ENCODE data around the gene JDP2. TPM values are rescaled to one million over a fixed set of nuclear protein-coding genes. Genes with fewer than 3 reads are reported as not detected.

JDP2 gene
- polyA plus RNA-seq, 1 donor, result 45.3 TPM

GRCh38 chr14:75484711-75485429 is 57.0 kb downstream of the JDP2 start:
- DNase-seq (ENCODE audit: low read depth), result no peak

DNA sequence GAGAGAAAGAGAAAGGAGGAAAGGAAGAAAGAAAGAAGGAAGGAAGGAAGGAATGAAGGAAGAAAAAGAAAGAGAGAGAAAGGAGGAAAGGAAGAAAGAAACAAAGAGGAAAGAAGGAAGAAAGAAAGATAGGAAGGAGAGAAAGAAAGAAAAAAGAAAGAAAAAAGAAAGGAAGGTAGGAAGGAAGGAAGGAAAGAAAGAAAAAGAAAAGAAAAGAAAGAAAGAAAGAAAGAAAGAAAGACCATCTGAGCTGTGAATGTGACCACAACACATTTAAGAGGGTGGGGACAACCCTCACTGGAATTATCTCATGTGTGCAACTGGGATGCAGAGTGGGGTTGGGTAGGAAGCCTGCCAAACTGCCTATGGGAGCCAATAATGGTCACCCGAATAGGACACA is 58.5 kb downstream of the JDP2 start:
- no peak for DNase-seq (ENCODE audit: low read depth)

GRCh38 chr14:75487155-75487671 is 59.4 kb downstream of the JDP2 start:
- no peak for DNase-seq (ENCODE audit: low read depth)

- no peak for DNase-seq (ENCODE audit: low read depth)
Measured at GRCh38 chr14:75489480-75489837, 61.6 kb downstream of the JDP2 start.

DNA sequence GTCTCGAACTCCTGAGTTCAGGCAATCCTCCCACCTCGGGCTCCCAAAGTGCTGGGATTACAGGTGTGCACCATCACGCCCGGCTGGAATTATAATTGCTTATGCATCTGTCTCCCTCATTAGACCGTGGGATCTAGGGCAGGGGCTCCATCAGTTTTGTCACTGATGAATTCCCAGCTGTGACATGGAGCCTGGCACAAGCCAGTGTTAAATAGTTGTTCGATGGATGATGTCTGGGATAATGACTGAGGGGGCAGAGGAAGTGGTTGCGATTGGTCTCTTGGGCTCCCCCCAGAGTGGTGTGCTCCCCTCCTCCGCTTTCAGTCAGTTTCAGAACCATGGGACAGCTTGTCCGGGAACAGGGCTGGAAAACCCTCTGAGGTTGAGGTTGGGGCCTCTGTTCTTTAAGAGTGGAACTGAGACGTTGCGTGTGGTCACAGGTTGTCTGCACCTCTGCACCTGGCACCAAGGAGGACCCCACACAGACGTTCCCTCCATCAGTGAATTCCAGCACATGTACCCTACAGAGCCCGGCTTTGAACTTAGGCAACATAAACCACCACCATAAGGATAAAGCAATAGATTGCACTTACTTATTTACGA is 63.7 kb downstream of the JDP2 start:
- no peak for DNase-seq (ENCODE audit: low read depth)

DNA sequence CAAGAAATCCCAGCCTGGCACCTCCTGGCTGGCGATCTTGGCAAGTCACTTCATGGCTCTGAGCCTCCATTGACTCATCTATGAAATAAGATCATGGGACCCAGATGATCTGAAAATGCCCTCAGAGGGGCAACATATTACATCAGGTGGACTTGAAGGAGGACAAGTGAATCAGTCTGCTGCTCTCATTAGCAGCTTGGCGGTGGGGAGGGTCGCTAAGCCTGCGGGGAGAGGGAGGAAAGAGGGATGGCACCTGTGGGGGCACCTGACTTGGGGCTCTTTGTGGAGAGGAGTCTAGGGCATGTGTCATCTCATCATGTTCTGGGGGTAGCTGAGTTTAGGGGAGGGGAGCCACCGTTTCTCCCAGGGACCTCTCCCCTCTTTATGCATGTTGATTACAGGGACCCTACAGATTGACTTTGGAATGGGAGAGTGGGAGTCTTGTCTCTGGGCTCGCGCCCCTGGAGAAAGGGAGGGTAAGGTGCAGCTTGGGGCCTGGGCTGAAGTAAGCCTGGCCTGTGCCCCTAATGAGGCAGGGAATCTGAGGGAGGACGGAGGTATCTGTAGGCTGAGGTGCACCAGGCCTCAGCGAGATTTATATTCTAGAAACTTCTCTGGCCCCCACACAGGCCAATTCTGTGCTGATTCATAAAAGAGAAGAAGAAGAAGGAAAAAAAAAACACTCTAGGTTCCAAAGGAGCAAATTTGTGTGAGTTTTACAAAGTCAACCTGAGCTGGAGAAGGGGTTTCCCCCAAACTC is 65.2 kb downstream of the JDP2 start:
- no peak for DNase-seq (ENCODE audit: low read depth)

- DNase-seq (ENCODE audit: low read depth), result no peak
Measured at GRCh38 chr14:75493592-75494087, 65.8 kb downstream of the JDP2 start.

DNA sequence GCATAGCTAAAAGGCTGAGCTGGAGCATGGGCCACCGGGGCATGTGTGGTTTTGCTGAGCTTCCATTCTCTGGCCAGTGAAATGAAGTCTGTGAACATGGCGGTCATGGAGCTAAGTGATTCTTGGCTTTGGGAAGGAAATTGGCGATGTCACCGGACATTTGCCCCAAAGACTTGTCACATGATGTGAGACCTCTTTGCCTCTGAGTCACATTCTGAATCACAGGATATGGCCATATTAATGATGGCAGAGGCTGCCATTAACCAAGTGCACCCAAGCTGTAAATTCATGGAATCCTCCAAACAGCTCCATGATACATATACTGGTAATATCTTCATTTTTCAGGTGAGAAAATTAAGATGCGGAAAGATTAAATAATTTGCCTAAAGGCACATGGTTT is 67.1 kb downstream of the JDP2 start:
- DNase-seq (ENCODE audit: low read depth), result no peak

DNA sequence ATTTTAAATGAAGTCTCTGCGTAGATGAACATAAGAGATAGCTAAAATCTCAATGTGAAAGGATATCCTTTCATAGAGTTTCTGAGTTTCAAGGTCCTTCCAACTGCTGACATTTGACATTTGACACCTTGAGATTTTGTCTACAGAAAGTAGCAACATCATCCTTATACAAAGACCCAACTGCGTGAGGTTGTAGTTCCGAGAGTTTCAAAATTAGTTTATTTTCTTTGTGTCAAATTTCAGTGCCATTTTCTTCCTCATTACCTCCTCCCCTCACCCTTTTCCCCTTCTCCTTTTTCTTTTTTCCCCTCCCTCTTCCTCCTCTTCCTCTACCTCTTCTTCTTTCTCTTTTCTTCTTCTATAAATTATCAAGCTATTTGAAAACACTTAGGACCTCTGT is 67.6 kb downstream of the JDP2 start:
- no peak for DNase-seq (ENCODE audit: low read depth)

DNA sequence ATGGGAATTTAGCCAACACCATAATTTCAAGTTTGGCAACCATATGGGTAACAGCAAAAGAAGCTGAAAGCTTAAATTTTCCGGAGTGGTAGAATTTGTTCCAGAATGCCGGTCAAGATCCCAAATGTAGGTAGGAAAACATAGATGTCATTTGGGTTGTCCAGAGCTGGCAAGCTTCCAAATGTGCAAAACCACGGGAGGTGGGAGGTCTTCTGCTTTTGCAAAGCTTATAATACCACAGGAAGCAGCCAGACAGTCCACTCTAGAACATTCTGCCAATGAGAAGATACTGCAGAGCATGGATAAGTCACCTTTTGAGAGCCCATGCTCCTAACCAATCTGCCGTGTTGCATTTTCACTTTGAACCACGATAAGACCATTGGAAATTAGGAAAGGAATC is 68.1 kb downstream of the JDP2 start:
- DNase-seq (ENCODE audit: low read depth), result no peak

DNA sequence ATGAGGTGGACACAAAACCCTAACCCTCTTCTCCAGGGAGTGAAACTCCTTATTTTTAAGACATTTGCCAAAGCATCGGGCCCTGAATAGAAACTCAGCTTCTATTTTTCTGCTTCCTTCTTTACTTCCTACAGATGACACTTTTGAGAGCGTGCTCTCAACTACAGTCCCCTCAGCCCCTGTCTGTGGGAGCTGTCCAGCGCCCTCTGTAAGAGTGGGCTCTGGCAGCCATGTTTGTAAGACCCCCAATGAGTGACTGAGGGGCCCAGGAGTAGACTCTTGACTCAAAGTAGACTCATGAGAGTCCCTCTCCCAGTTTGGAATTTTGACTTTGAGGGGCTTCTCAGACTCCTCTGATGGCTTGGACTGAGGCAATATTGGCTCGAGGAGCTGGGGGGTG is 68.9 kb downstream of the JDP2 start:
- no peak for DNase-seq (ENCODE audit: low read depth)

DNA sequence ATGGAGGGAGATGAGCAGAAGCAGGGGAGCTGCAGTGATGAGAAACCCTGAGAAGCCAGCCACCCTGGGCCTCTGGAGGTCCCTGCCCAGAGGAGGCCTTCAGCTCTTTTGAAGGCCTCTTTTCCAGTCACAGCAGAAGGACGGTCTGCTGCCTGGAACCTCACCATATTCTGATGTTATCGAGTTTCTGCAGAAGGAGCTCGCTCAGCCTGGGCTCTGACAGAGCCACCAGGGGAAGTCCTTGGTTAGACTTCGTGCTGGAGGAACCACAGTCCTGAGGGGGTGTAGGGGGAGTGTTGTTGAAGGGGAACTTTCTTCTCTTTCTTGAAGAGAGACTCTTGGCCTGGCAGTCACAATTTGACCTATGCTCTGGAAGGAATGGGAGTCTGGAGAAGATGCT is 69.4 kb downstream of the JDP2 start:
- no peak for DNase-seq (ENCODE audit: low read depth)

DNA sequence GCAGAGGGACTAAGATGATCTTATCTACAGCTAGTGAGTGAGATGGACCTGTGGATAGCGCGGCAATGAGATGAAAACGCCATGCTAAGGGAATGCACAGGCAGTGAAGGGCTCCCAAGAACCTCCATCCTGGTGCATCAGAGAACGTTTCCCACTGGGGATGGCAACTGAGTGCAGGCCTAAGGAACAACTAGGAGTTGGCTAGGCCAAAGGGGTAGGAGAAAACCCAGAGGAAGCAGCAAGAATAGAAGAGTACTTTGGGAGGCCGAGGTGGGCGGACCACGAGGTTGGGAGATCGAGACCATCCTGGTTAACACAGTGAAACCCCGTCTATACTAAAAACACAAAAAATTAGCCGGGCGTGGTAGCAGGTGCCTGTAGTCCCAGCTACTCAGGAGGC is 69.9 kb downstream of the JDP2 start:
- no peak for DNase-seq (ENCODE audit: low read depth)

DNA sequence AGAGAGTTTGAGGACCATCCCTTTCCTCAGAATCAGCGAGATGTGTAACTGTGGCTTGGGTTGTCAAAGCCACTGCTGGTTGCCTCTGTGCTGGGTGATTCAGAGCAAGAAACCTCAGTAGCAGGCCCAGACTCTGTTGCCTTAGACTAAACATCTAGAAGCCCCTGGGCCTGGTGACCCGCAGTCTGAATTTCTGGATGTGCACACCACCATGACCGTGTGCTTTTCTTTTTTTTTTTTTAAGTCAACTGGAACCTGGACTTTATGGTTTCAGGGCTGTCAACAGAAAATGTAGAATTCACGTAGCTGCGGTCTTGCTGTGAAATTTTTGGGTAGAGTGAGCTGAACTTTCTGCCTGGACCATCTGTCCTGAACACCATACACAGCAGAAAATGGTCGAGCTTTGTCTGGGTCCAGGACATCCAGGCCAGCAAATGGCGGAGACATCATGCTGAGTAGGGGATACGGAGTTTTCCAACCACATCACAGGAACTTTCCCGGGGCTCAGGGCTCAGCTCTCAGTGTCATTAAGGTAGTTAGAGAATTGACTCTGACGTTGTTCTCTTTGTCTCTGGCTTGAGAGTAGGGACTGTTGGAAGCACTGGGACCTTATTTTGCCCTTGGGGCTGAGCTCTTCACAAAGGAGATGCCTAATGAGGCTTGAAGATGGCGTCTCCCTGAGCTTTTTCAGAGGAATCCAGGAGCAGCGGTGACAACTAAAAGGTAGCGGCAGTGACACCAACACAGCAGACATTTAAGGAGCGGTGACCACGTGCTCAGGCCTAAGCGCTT is 71.5 kb downstream of the JDP2 start:
- DNase-seq (ENCODE audit: low read depth), result no peak

- no peak for DNase-seq (ENCODE audit: low read depth)
Measured at GRCh38 chr14:75501080-75501479, 73.3 kb downstream of the JDP2 start.

DNA sequence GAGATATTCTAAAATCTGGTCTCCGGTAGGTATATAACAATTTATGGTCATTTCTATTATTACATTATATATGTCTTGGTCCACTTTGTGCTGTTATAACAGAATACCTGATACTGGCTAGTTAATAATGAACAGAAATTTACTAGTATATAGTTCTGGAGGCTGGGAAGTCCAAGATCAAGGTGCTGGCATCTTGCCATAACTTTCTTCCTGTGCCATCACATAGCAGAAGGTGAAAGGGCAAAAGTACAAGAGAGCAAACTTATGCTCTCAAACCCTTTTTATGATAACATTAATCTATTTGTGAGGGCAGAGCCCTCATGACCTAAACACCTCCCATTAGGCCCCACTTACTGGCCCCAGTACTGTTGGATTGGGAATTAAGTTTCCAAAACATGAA is 76.6 kb downstream of the JDP2 start:
- no peak for DNase-seq (ENCODE audit: low read depth)

DNA sequence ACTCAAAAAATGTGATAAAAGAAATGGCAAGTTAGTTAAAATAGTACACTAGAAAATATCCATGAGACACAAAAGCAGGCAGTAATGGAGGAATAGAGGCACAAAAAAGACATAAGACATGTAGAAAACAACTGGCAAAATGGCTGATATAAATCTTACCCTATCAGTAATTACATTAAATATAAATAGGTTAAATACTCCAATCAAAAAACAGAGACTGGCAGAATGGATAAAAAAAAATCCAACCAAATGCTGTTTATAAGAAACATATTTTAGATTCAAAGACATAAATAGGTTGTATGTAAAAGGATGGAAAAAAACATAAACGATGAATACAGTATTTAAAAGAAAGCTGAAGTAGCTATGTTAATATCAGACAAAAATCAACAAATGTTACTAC is 79.1 kb downstream of the JDP2 start:
- DNase-seq (ENCODE audit: low read depth), result no peak

- DNase-seq (ENCODE audit: low read depth), result no peak
Measured at GRCh38 chr14:75510547-75510946, 82.7 kb downstream of the JDP2 start.

DNA sequence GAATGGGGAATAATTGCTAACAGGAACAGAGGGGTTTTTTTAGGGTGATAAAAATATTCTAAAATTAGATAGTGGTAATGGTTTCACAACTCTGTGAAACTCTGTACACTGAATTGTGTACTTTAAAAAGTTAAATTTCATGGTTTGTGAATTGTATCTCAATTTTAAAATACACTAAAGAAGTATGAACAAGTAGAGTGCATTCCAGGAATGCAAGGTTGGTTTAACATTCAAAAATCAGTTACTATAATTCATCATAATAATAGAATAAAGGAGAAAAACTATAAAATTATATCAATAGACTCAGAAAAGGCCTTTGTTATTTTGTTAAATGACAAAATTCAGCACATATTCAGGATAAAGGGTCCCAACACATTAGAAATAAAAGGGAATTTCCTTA is 83.4 kb downstream of the JDP2 start:
- no peak for DNase-seq (ENCODE audit: low read depth)

GRCh38 chr14:75513911-75514672 is 86.3 kb downstream of the JDP2 start:
- no peak for DNase-seq (ENCODE audit: low read depth)
